Calu3 (cell line): Measurements from ENCODE around the gene ARHGAP32. TPM values are rescaled to one million over a fixed set of nuclear protein-coding genes. Genes with fewer than 3 reads are reported as not detected.

Experiments used
- BruUV-seq: library from RNA; stranded (reverse); fragments of 400-500 nt; replicated peaks from 2 replicates; lab custom pipeline; 2021; lab: Mats Ljungman, UMichigan
- CTCF ChIA-PET: fragments of 300-600 bp; sonication (Branson Sonifier 250); formaldehyde crosslinking; loops from one replicate; lab custom pipeline; 2022; ENCODE audit warnings: antibody characterized with exemption; lab: Charles Lee
- DNase-seq: peaks from one replicate; pipeline ENCODE4 v3.0.0; 2022
- H3K27ac Mint-ChIP-seq: one replicate; pipeline ENCODE4 v1.8.0; 2022; ENCODE audit warnings: mixed read lengths; ENCODE audit not compliant: unreplicated experiment
- H3K27me3 Mint-ChIP-seq: one replicate; pipeline ENCODE4 v1.8.0; 2022; ENCODE audit warnings: mixed read lengths; ENCODE audit not compliant: unreplicated experiment
- H3K36me3 Mint-ChIP-seq: one replicate; pipeline ENCODE4 v1.8.0; 2022; ENCODE audit warnings: mild to moderate bottlenecking, moderate library complexity, mixed read lengths; ENCODE audit not compliant: insufficient read depth, unreplicated experiment
- H3K4me1 Mint-ChIP-seq: one replicate; pipeline ENCODE4 v1.8.0; 2022; ENCODE audit warnings: mild to moderate bottlenecking, low read depth, mixed read lengths; ENCODE audit not compliant: unreplicated experiment
- H3K4me3 Mint-ChIP-seq: one replicate; pipeline ENCODE4 v1.8.0; 2022; ENCODE audit warnings: mild to moderate bottlenecking, low read depth, moderate library complexity, mixed read lengths; ENCODE audit not compliant: unreplicated experiment
- H3K9me3 Mint-ChIP-seq: one replicate; pipeline ENCODE4 v1.8.0; 2022; ENCODE audit warnings: low read depth, mixed read lengths; ENCODE audit not compliant: unreplicated experiment
- CTCF ChIP-seq: fragments of 200-600 bp; IDR thresholded peaks from one replicate; pipeline ENCODE4 v1.8.0; 2022; ENCODE audit warnings: antibody characterized with exemption; ENCODE audit not compliant: unreplicated experiment
- intact Hi-C: fragments of 100-400 bp; cut with micrococcal nuclease; formaldehyde crosslinking; loops from one replicate; pipeline ENCODE4 v1.10.0; 2022; ENCODE audit not compliant: unreplicated experiment
- total RNA-seq: library from RNA; stranded (reverse); gene quantifications from 2 replicates; pipeline ENCODE4 v1.2.3, GENCODE V29; 2022

ARHGAP32 gene
- total RNA-seq, 1 experiment from 2014 or later = 40.1 TPM

GRCh38 chr11:129102225-129102624 lies 89.9 kb downstream of the ARHGAP32 start:
- no peaks in the 10 kb centered on the region for H3K27me3 Mint-ChIP-seq
- DNase-seq = no peak
- TF ChIP-seq CTCF = no peak
- H3K36me3 Mint-ChIP-seq = no peaks in the 10 kb centered on the region
- no peaks in the 10 kb centered on the region for H3K4me1 Mint-ChIP-seq
- CTCF ChIA-PET = no interaction called here
- no peak overlapping the region for H3K27ac Mint-ChIP-seq
- H3K9me3 Mint-ChIP-seq = peaks cover 14% of the 10 kb centered on the region
- BruUV-seq = no TSS peak
- no peak overlapping the region for H3K4me3 Mint-ChIP-seq
- intact Hi-C loops = no loop called here

- Mint-ChIP-seq H3K27ac (no peak overlapping the region), H3K4me3 (no peak overlapping the region), H3K4me1 (no peaks in the 10 kb centered on the region), H3K36me3 (no peaks in the 10 kb centered on the region), H3K27me3 (no peaks in the 10 kb centered on the region), H3K9me3 (peaks cover 4% of the 10 kb centered on the region)
- no TSS peak for BruUV-seq
- CTCF ChIA-PET = no interaction called here
- no peak for TF ChIP-seq CTCF
- no peak for DNase-seq
- intact Hi-C loops = no loop called here
These were observed 98.8 kb downstream of the ARHGAP32 start for GRCh38 chr11:129093283-129093682.

GRCh38 chr11:129090056-129090455 lies 102.1 kb downstream of the ARHGAP32 start:
- TF ChIP-seq CTCF = no peak
- no peaks in the 10 kb centered on the region for H3K27me3 Mint-ChIP-seq
- no peaks in the 10 kb centered on the region for H3K9me3 Mint-ChIP-seq
- H3K27ac Mint-ChIP-seq = no peak overlapping the region
- no TSS peak for BruUV-seq
- CTCF ChIA-PET = no interaction called here
- intact Hi-C loops = no loop called here
- H3K4me3 Mint-ChIP-seq = no peak overlapping the region
- no peaks in the 10 kb centered on the region for H3K36me3 Mint-ChIP-seq
- DNase-seq = no peak
- H3K4me1 Mint-ChIP-seq = no peaks in the 10 kb centered on the region

DNA sequence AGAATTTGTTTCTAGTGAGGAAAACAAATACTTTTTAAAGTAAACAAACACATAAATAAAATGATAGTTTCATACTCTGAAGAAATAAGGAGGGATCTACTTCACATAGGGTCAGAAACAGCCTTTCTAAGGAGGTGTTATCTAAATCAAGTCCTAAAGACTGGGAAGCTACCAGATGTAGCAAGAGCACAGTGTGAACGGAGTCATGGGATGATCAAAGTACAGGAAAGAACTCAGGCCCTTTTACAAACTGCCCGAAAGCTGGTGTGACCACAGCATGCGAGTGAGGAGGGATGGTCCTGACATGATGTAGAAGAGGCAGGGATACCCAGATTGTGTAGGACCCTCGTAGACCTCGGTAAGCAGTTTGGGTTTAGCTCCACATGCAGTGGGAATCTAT lies 102.8 kb downstream of the ARHGAP32 start:
- H3K27me3 Mint-ChIP-seq = no peaks in the 10 kb centered on the region
- no peaks in the 10 kb centered on the region for H3K36me3 Mint-ChIP-seq
- intact Hi-C loops = no loop called here
- no peak overlapping the region for H3K4me3 Mint-ChIP-seq
- no peak overlapping the region for H3K27ac Mint-ChIP-seq
- no TSS peak for BruUV-seq
- CTCF ChIA-PET = no interaction called here
- TF ChIP-seq CTCF = no peak
- DNase-seq = no peak
- no peaks in the 10 kb centered on the region for H3K4me1 Mint-ChIP-seq
- H3K9me3 Mint-ChIP-seq = no peaks in the 10 kb centered on the region

GRCh38 chr11:129086976-129087375 lies 105.1 kb downstream of the ARHGAP32 start:
- H3K9me3 Mint-ChIP-seq = peaks cover 7% of the 10 kb centered on the region
- no peak for TF ChIP-seq CTCF
- DNase-seq = no peak
- H3K4me1 Mint-ChIP-seq = no peaks in the 10 kb centered on the region
- H3K36me3 Mint-ChIP-seq = no peaks in the 10 kb centered on the region
- H3K27ac Mint-ChIP-seq = no peak overlapping the region
- intact Hi-C loops = no loop called here
- H3K4me3 Mint-ChIP-seq = no peak overlapping the region
- H3K27me3 Mint-ChIP-seq = no peaks in the 10 kb centered on the region
- BruUV-seq = no TSS peak
- CTCF ChIA-PET = no interaction called here
